Measurements from ENCODE around the gene HPSE.

The HPSE gene

DNA sequence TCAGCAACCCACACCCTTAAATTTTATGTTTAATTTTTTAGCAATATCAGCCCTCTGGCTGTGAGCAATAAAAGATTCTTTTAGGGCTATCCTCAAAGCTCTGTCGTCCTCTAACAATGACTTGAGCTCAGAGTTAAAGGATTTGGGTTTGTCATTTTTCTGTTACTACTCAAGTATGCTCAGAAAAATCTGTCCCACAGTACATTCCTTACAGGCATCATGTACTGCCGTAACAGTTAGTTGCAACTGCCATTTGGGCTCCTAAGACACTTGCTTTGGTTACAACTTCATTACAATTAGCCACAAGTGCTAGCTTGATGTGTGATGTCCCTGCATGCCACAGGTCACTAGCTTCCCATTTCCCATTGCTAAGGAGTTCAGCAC lies 83.2 kb downstream of the HPSE start:
- FAIRE-seq (no peak), DNase-seq (ENCODE audit: insufficient read length, low spot score) (no peak)

DNA sequence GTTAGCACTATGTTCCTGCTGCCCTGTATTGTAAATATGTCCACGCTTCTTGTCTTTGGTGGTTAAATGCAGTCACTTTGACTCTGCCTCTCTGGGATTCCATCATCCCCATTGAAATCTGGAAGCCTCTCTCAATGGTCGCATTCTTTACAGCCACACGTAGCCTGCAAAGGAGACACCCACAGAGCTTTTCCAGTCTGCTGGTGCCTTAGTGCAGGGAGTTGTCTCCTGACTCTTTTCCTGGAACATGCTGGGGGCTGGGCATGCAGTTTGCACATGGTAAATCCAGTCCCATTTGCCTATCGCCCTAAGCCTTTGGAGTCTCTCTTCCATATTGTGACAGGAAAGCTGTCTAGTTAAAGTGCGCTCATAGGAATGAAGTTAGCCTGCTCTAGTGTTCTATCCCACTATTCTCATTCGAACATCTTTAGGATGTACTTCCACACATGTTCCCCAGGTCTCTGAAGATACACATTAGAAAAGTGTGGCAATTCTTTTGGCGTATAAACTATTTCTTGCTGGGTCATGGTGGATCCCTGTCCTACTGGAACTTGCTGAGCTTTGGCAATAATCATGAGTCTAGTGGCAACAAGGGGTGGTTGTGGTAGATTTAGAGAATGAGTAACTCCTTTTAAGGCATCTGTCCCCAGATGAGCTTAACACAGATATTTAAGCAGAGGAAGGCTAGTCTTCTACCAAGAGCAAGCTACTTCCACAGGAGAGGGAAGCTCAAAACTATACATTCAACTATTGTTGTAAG lies 83.8 kb downstream of the HPSE start:
- DNase-seq (ENCODE audit: insufficient read length, low spot score) (no peak), FAIRE-seq (no peak)

DNA sequence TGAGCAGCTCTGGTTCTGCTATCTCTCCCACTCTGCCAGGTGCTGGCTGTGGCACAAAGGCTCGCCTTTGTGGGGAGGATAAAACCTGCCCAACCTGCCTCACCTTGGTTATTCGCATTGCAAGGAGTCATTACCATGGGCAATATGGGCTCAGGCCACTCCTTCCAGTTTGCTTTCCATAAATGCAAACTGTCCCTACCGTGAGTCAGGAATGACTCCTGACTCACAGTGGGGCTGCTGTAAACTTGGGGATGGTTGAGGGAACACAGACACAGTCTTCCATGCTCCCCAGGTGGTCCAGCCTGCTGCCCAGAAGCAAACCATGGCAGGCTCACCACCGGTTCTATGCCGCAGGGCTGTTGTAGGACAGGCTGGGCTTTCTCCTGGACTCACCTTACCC lies 86.2 kb downstream of the HPSE start:
- FAIRE-seq (no peak), DNase-seq (ENCODE audit: insufficient read length, low spot score) (no peak)

DNA sequence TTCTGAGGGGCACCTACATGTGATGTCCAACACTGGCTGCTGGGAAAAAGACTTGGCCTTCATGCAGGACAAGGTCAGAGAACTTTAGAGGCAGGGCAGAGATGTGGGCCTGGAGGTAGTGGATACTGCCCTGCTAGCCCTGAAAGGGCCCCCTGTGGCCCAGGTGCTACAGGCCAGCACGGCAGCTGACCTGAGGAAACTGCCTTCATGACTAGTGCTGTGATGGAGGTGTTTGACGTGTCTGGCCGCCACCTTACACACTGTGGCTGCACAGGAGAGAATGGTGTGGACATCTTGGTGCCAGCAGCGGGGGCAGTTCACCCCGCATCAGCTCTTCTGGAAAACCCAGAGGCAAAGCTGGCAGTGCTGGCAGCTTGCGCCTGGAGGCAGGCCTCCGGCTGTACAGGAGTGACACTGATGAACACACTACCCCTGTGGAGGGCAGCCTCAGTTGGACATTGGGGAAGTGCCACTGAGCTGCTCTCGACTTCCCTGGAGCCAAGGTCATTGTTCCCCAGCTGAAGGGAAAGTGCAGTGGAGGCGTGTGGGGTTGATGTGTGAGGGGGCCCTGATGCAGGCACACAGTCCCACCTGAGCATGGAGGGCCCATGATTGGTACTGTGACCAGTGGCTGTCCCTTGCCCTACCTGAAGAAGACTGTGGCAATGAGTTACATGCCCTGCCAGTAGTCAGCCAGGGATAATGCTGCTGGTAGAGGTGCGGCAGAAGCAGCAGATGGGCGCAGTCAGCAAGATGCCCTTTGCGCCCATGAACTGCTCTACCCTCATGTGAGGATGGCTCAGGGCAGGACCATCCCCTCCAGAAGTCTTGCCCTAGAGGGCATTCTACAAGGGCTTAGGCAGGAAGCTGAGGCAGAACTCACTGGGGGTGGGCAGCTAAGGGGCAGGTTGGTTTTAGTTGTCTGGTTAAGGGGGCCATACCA lies 87.0 kb downstream of the HPSE start:
- no peak for DNase-seq (ENCODE audit: insufficient read length, low spot score)
- no peak for FAIRE-seq
